HG02678 (cell line): Measurements from ENCODE around the gene HJV.
"Not testable (repeated sequence)": the region's sequence is repeated elsewhere in the genome, so short reads cannot be mapped to it uniquely, and the experiment has no call there.

ENCODE experiments used
- ATAC-seq: cut with Tn5 transposase; IDR thresholded peaks from one replicate; pipeline ENCODE4 v1.9.1; 2021; ENCODE audit warnings: mild to moderate bottlenecking, moderate library complexity; ENCODE audit not compliant: unreplicated experiment

HJV gene

DNA sequence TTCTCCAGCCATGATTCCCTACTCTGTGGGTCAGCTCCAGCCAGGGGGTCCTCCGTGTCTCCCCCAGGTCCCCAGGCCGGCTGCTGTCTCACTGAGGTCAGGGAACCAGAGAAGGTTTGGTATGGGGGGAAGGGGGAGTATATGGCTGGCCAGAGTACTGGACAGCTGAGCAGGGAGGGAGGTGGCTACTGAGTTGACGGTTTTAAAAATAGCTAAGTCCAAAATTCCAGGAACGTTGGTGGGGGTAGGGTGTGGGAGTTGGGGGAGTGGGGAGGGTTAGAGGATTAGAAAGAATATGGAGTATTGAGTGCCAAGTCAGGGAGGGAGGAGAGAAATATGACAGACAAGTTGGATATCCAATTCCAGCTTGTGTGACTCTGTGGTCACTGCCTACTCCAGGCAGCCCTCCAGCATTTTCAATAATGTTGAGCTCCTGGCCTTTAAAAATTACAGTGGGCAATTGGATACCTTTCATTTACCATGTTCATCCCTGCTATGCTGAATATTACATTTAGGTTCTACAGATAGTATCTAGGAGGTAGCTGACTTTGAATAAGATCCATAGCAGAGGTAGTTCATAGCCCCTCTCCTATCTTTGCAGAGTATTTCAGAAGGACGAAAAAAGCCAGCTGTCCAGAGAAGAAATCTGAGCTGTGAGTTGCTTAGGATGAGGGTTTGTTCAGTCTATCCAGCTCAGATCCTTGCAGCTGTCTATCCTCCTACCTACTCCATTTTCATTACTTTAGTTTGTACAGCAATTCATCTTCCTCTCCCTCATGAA lies at the start of gene HJV:
Gene HJV, minus strand, starts transcription at position 114 of the 781 bp plus-strand sequence. CDS start 1,504 bp downstream, outside the sequence.
- ATAC-seq, result no peak

DNA sequence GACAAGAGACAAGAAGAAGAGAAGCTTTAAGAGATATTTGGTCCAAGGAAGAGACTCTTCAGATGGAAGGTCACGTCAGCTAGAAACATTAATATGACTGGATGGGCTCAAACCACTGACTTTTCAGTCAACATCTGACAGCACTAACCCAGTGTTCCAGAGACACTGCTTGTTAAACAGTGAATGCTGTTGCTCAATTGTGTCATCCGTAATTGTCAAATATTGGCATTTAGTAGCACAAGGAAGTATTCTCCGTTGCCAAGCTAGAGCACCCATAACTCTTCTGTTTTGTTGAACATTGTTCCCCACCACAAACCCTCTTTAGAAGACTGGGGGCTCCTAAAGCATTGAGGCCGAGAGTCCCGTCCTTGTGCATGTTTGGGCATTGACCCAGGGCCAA lies 37.6 kb upstream of the HJV start:
- ATAC-seq, result not testable (repeated sequence)

DNA sequence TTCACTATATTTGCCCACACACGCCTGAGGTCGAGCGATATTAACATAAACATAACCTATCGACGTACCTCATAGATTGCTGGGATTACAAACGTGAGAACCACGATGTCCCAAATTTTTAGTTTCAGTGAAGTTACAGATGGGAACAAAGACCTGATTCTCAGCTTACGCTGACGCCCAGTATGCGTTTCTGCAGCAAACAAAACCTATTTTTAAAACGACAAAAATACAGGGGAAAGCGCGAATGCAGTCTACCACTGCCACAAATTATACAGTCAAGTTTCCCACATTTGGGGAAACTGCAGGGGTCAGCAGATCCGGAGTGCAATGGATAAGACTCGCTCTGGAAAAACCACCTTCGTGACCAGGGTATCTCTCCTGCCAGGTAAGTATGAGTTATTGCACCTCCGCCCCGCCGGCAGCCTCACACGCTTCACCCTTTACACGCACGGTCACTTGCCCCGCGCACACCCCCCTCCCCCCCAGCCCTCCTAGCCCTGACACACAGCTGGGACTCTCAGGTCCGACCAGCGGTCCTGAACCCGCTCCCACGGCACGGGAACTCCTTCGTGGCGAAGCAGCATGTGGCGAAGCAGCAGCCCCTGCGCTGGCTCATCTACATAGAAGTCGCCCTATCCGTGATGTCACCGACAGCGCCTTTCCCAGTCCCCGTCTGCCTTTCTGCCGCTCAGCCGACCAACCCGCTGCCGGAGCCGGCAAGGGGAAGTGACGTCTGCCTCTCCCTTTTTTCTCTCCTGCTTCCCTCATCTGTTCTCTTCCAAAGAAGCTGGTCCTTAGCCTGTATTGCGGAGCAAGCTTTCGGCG lies 30.5 kb upstream of the HJV start:
- ATAC-seq, result peak; percentile 72

DNA sequence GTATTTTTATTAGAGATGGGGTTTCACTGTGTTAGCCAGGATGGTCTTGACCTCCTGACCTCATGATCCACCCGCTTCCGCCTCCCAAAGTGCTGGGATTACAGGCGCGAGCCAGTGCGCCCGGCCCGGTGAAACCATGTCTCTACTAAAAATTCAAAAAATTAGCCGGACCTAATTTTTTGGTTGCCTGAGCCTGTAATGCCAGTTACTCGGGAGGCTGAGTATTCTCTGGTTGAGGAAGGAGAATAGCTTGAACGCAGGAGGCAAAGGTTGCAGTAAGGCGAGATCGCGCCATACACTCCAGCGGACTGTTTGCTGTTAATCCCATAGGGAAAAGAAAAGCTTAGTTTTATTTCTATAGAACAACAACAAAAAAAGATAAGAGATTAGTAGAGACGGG lies 29.9 kb upstream of the HJV start:
- ATAC-seq, result no peak

DNA sequence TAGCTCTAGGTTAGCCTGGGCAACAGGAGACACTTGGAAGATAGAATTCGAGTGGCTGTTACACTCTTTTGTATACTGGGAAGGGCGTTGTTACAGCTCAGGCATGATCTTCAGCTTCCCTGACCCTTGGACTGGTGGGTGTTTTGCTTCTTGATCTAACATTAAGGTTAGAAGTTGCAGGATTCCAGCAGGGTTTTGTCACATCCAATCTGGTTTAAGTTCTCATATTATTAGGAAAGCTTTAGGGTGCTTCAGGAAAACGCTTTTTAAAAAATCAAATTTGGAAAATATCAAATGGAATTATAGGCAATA lies 29.1 kb upstream of the HJV start:
- not testable (repeated sequence) for ATAC-seq

GRCh38 chr1:146049866-146050651 lies 28.5 kb upstream of the HJV start:
- ATAC-seq, result not testable (repeated sequence)

- ATAC-seq, result no peak
Measured at GRCh38 chr1:146049436-146049835, 27.9 kb upstream of the HJV start.

DNA sequence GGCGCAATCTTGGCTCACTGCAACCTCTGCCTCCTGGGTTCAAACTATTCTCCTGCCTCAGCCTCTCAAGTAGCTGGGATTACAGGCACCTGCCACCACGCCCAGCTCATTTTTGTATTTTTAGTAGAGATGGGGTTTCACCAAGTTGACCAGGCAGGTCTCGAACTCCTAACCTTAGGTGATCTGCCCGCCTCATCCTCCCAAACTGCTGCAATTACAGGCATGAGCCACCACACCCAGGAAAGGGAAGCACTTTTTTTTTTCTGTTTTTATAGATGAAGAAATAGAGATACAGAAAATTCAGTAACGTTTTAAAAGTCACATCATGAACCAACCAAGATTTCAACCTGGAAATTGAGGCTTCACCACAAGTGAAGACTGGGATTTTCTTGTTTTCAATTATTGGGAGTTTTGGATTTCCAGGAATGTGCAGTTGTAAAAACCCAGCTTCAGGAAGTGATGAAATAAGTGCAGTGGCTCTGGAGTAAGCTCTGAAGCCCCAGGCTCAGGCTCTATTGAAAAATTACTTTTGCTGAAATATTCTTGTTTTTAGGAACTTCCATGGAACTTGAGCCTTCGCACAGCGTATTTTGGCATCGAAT lies 27.1 kb upstream of the HJV start:
- ATAC-seq, result not testable (repeated sequence)

DNA sequence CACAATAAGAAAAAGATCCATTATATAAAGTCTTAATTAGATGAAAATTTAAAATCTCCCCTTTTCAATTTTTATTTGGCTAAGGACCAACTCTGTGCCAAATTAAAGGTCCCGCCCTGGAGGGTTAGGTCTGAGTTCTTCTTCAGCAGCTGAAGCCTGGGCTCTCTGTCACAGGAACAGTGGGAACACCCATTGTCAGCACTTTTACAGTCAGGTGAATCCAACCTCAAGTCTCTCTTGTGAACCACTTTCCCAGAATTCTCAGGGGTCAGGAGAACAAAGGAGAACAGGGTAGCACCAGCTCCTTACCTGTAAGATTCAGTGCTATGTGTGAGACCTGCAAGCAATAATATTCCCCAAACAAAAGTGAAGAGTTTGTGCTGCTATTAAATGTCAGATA lies 25.1 kb upstream of the HJV start:
- no peak for ATAC-seq

- ATAC-seq, result no peak
Measured at GRCh38 chr1:146039844-146040194, 18.3 kb upstream of the HJV start.

DNA sequence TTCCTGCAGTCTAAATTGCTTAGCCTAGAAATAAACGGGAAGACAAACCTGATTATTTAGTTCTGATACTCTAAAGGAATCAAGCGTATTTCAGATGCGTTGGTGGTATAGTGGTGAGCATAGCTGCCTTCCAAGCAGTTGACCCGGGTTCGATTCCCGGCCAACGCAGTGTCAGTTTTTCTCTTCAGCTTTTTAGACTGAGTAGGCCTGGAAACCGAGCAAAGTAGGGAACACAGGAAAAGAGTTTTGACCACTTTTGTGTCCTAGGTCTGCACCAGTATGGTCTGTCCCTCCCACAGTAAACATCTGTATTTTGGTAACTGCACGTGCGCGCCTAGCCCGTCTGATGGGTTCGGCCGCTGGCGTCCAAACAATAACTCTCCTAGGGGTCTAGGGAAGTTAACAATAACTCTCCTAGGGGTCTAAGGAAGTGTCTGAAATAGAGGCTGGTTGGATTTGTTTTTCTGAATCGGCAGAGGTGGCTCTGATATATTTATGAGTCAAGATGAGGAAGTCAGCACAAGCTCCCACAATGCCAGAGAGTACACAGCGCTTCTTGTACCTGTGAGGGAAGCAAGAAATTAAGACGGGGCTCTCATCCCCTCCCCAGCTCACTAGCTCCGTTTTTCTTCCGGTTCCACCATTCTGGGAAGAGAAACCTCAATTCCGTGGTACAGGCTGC lies 15.6 kb upstream of the HJV start:
- peak; percentile 32 for ATAC-seq

DNA sequence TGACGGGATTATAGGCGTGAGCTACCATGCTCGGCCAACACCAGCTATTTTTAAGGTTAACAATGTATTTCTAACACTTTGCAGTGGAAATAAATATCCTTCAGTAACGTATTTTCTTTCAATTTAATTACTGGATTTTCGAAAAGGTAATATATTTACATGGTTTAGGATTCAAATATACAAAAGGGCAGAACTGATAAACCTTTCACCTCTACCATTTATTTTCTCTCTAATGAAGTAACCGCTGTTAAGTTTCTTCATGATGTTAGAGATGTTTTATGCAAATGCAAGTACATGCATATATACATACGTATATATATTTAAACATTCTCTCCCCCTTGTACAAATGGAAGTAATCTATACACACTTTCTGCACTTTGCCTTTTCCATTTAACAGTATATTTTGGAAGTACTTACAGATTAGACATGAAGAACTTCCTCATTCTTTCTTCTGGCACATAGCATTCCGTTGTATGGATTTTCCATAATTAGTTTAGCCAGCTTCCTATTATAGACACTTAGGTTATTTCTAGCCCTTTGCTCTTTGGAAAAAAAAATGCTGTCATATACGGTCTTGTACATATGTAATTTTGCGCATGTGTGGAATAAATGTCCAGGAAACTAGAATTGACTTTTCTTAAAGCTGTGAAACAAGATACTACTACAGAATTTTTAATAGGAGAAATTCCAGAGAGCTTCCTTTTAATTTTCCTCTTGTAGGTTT lies 14.9 kb upstream of the HJV start:
- ATAC-seq, result no peak

DNA sequence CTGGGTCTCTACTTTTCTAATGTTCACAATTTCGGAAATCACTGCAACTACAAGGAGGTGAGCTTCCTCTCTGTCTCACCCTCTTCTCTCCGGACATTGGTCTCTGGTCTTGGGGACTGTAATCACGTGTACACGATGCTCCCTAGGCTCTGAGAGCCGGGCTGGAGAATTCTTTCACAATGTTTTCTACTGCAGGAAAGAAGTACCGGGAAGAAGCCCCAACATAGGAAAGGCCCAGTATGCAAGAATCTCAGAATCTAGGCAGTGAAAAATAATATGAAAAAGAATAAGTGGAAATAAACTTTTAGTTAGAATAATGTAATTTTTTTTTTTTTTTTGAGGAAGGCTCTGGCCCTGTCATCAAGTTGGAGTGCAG lies 13.5 kb upstream of the HJV start:
- ATAC-seq, result no peak

DNA sequence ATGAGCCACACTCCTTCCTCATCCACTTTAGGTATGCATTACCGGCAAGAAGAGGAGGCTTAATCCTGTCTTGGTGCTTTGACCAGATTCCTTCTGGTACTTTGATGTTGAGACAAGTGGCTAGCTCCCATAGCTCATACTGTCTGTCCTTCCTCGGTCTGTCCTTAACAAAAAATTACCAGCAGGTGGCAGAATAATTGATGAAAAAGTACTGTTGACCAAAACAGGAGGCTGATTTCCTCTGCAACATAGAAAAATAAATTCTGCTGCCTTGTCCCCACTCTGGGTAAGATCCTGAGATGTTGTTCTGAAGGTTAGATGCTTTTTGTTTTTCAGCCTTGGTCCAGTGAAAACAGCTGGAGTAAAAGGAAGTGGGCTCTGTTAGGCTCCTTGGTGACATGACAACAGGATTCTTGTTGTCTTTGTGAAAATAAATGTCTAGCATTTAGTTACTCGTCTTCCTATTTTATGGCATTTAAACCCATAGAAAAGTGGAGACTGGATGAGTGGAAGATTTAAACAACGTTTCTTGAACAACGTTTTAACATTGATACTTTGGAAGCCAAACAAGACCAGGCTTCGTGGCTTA lies 11.2 kb upstream of the HJV start:
- no peak for ATAC-seq

DNA sequence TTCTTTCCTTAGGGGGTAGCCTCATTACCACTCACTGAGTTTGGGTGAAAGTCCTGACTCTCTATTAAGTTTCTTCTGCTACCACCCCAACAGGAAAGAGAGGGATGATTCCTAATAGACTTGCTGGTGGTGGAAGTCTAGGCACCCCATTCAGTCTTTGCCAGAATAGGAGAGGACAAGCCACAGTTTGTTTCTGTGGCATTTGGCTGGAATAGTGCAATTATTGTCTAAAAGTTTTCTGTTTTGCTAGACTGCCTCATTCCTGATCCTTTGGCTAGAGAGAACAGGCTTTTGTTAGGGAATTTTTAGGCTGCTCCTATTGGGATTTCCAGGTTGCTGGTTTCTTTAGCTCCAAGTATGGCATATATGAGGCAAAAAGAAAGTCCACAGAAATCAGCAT lies 9.9 kb upstream of the HJV start:
- ATAC-seq, result no peak

- no peak for ATAC-seq
Measured at GRCh38 chr1:146029117-146029516, 7.6 kb upstream of the HJV start.

DNA sequence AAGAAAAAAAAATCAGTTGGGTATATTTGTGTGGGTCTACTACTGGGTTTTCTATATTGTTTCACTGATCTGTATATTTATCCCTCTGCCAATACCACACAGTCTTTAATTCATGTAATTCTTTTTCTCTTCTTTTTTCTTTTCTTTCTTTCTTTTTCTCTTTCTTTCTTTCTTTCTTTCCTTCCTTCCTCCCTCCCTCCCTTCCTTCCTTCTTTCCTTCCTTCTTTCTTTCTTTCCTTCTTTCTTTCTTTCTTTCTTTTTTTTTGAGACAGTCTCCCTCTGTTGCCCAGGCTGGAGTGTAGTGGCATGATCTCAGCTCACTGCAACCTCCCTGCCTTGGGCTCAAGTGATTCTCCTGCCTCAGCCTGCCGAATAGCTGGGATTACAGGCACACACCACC lies 5.1 kb upstream of the HJV start:
- not testable (repeated sequence) for ATAC-seq

GRCh38 chr1:146025787-146026495 lies 4.4 kb upstream of the HJV start:
- ATAC-seq, result not testable (repeated sequence)
